ENCODE data around the gene KDM2B.

Gene KDM2B

GRCh38 chr12:121525411-121525810 lies 55.4 kb downstream of the KDM2B start:
- DNase-seq, result no peak

GRCh38 chr12:121524196-121524916 lies 56.5 kb downstream of the KDM2B start:
- no peak for DNase-seq

GRCh38 chr12:121523741-121524140 lies 57.1 kb downstream of the KDM2B start:
- no peak for DNase-seq

GRCh38 chr12:121522971-121523370 lies 57.9 kb downstream of the KDM2B start:
- no peak for DNase-seq

GRCh38 chr12:121520586-121521086 lies 60.2 kb downstream of the KDM2B start:
- DNase-seq, result no peak

- no peak for DNase-seq
Measured at GRCh38 chr12:121520119-121520518, 60.7 kb downstream of the KDM2B start.

GRCh38 chr12:121519227-121519626 lies 61.6 kb downstream of the KDM2B start:
- no peak for DNase-seq

- DNase-seq, result no peak
Measured at GRCh38 chr12:121518656-121519055, 62.2 kb downstream of the KDM2B start.

- no peak for DNase-seq
Measured at GRCh38 chr12:121516437-121517011, 64.3 kb downstream of the KDM2B start.

GRCh38 chr12:121515615-121516014 lies 65.2 kb downstream of the KDM2B start:
- DNase-seq, result no peak

GRCh38 chr12:121514184-121514742 lies 66.6 kb downstream of the KDM2B start:
- DNase-seq, result no peak

GRCh38 chr12:121513464-121514183 lies 67.2 kb downstream of the KDM2B start:
- DNase-seq, result no peak

GRCh38 chr12:121512561-121512960 lies 68.3 kb downstream of the KDM2B start:
- DNase-seq, result no peak

GRCh38 chr12:121511916-121512315 lies 68.9 kb downstream of the KDM2B start:
- DNase-seq, result no peak

GRCh38 chr12:121509339-121509738 lies 71.5 kb downstream of the KDM2B start:
- no peak for DNase-seq

- no peak for DNase-seq
Measured at GRCh38 chr12:121508533-121508932, 72.3 kb downstream of the KDM2B start.

GRCh38 chr12:121507984-121508383 lies 72.8 kb downstream of the KDM2B start:
- no peak for DNase-seq

GRCh38 chr12:121507245-121507644 lies 73.6 kb downstream of the KDM2B start:
- DNase-seq, result no peak

GRCh38 chr12:121505513-121505912 lies 75.3 kb downstream of the KDM2B start:
- DNase-seq, result no peak

- DNase-seq, result no peak
Measured at GRCh38 chr12:121504505-121504904, 76.3 kb downstream of the KDM2B start.

- DNase-seq, result no peak
Measured at GRCh38 chr12:121503395-121503794, 77.4 kb downstream of the KDM2B start.

GRCh38 chr12:121501946-121502345 lies 78.9 kb downstream of the KDM2B start:
- no peak for DNase-seq

- peak; percentile 33 to 55 for DNase-seq
Measured at GRCh38 chr12:121499929-121500793, 80.7 kb downstream of the KDM2B start.

Data from AML-193 (cell line).